Lung (tissue), 16 donors: ENCODE measurements around the gene RNF182. TPM values are rescaled to one million over a fixed set of nuclear protein-coding genes. Genes with fewer than 3 reads are reported as not detected.
"Not testable (repeated sequence)": the region's sequence is repeated elsewhere in the genome, so short reads cannot be mapped to it uniquely, and the experiment has no call there.

Experiments used
- ATAC-seq: fragments of 200-7000 bp; cut with Tn5 transposase; one replicate; pipeline ENCODE4 v1.9.1; 2020; ENCODE audit warnings: moderate number of reproducible peaks; ENCODE audit not compliant: insufficient read depth, low FRiP score
- DNase-seq, 3 donors: peaks; one replicate each; pipeline ENCODE4 v3.0.0-alpha.2; 2013 to 2017
- H3K27ac ChIP-seq, 2 donors: one replicate each; pipeline ENCODE4 v1.5.1; 2013; ENCODE audit warnings: mild to moderate bottlenecking in 2 of 2, moderate library complexity in 2 of 2, control low read depth in 1 of 2, inconsistent platforms in 1 of 2, low read depth in 1 of 2, low read length in 1 of 2
- H3K27me3 ChIP-seq, 3 donors: one replicate each; pipeline ENCODE4 v1.5.1; 2013; ENCODE audit warnings: low read length in 2 of 3; ENCODE audit not compliant: control insufficient read depth in 3 of 3, insufficient read depth in 3 of 3
- H3K36me3 ChIP-seq, 4 donors: one replicate each; pipeline ENCODE4 v1.5.1; 2013; ENCODE audit warnings: low read length in 4 of 4, mild to moderate bottlenecking in 1 of 4, moderate library complexity in 1 of 4; ENCODE audit not compliant: control insufficient read depth in 4 of 4, insufficient read depth in 4 of 4
- H3K4me1 ChIP-seq, 5 donors: one replicate each; pipeline ENCODE4 v1.5.1; 2013; ENCODE audit warnings: low read length in 5 of 5, mild to moderate bottlenecking in 2 of 5, moderate library complexity in 1 of 5; ENCODE audit not compliant: control insufficient read depth in 5 of 5, insufficient read depth in 5 of 5
- H3K4me3 ChIP-seq: one replicate; pipeline ENCODE4 v1.5.1; 2013; ENCODE audit warnings: mild to moderate bottlenecking, control low read depth, moderate library complexity
- H3K9ac ChIP-seq, 2 donors: one replicate each; pipeline ENCODE4 v1.5.1; 2013; ENCODE audit warnings: low read length in 2 of 2, control low read depth in 1 of 2; ENCODE audit not compliant: insufficient read depth in 1 of 2
- H3K9me3 ChIP-seq, 4 donors: one replicate each; pipeline ENCODE4 v1.5.1; 2013; ENCODE audit warnings: low read length in 3 of 4, mild to moderate bottlenecking in 1 of 4, moderate library complexity in 1 of 4; ENCODE audit not compliant: control insufficient read depth in 4 of 4, insufficient read depth in 3 of 4
- WGBS, 2 donors: extraction: QIAGEN DNeasy Blood & Tissue Kit; methylation state at CpG; one replicate each; pipeline ENCODE4 v1.1.7; 2013; 5-methylcytosine and 5-hydroxymethylcytosine counted together
- long read RNA-seq, 5 donors: transcript quantifications; one replicate each; lab custom pipeline, GENCODE V29; 2026
- polyA plus RNA-seq, 2 donors: library from polyadenylated mRNA; stranded (reverse); fragments of 200-250 nt; gene quantifications; one replicate each; pipeline ENCODE4 v1.2.1, GENCODE V29; 2013
- total RNA-seq, 2 donors: library from RNA; depleted of rRNA in 1 of 2; stranded (reverse); fragments of >200 nt in 1 of 2; gene quantifications; one replicate each; pipeline ENCODE4 v1.2.1, GENCODE V29; 2014 to 2021
- TF ChIP-seq, protein P1 (sequence below): IDR thresholded peaks from 2 replicates; pipeline ENCODE4 v1.5.1; 2012; ENCODE audit warnings: mild to moderate bottlenecking; ENCODE audit errors: control extremely low read depth, extremely low read depth
- donor health status: control.
- donor health status: control.
- donor health status: Bipolar disorder and iron deficiency.
- donor health status: healthy.
- donor health status: DM: yes; HTN: yes; CAD: no.

Gene RNF182, protein sequence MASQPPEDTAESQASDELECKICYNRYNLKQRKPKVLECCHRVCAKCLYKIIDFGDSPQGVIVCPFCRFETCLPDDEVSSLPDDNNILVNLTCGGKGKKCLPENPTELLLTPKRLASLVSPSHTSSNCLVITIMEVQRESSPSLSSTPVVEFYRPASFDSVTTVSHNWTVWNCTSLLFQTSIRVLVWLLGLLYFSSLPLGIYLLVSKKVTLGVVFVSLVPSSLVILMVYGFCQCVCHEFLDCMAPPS
- total RNA-seq (1 to 10 TPM; 2.1 to 5.0 TPM), polyA plus RNA-seq (1 to 10 TPM in 1 of 2 donors, under 1 TPM in 1; 0.90 to 1.5 TPM)
- long read RNA-seq, donor 1, partial matches to known transcripts: 0 of 3 reads
- long read RNA-seq, donor 1, other reads (novel, unspliced or antisense): 0 of 3 reads
- long read RNA-seq, donor 2: 0 reads
- long read RNA-seq, donor 3, partial matches to known transcripts: 0 of 2 reads
- long read RNA-seq, donor 3, other reads (novel, unspliced or antisense): 0 of 2 reads
- long read RNA-seq, donor 4, partial matches to known transcripts: 0 of 1 reads
- long read RNA-seq, donor 4, other reads (novel, unspliced or antisense): 0 of 1 reads
- long read RNA-seq, donor 5: 0 reads

DNA sequence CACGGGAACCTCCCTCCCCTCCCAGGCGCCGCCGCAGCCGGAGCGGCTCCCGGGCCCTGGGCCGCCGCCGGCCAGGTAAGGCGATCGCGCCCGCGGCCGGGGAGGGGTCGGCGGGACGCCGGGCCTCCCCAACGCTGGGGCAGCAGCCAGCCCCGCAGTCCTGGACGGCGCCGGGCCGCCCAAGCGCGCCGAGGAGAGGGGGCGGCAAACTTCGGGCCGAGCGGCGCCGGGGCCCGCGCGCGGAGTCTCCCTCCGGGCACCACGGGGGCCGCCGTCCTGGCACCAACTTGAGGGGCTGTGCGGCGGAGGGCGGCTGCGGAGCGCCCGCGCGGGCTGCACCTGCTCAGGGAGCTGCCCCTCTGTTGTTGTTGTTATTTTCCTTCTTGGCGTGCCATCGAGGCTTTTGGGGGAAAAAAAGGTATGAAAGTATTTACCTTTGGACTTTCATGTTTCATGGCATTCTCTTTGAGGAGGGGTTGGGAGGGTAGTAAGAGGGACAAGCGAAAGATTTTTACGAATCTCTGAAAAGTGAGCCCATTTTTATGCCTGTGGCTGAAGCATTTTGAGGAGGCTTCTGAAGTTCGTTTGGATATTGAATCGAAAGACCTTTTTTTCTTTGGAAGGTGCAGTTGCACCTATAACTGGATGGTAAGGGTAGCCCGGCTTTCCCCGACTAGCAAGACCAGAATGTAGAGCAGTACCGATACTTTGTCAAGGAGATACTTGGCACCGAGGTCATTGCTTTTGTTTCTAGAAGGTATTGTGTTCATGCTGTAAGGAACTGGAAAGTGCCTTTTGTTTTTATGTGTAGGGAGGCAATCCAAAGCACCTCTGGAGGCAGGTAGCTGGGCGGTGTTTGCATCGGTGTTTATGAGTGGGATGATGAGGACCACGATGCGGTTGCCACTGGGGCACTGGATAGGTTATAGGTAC is at the start of gene RNF182:
RNF182 (plus strand) TSS at position 4 of the 933 bp plus-strand sequence. CDS start 52,168 bp downstream, outside the sequence.
- ATAC-seq: no peak

DNA sequence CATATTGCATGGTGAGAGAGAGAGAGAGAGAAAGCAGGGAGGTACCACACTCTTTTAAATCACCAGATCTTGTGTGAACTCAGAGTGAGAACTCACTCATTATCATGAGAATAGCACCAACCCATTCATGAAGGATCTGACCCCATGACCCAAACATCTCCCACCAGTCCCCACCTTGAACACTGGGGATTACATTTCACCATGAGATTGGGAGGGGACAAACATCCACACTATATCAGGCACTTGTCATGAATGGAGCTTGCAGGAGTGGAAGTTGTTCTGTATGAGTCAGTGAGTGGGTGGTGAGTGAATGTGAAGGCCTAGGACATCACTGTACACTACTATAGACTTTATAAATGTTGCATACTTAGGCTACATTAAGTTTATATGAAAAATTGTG is 47.7 kb upstream of the RNF182 start:
- DNase-seq (no peak), ATAC-seq (no peak)
- Histone ChIP-seq H3K9me3 (peaks cover 0 to 2% (median 0%) of the 10 kb centered on the region in 4 donors), H3K36me3 (no peaks in the 10 kb centered on the region), H3K9ac (no peak overlapping the region), H3K27ac (no peak overlapping the region), H3K4me1 (peaks cover 0 to 10% (median 3%) of the 10 kb centered on the region in 5 donors), H3K27me3 (no peaks in the 10 kb centered on the region), H3K4me3 (no peak overlapping the region)
- TF ChIP-seq, protein P1, sequence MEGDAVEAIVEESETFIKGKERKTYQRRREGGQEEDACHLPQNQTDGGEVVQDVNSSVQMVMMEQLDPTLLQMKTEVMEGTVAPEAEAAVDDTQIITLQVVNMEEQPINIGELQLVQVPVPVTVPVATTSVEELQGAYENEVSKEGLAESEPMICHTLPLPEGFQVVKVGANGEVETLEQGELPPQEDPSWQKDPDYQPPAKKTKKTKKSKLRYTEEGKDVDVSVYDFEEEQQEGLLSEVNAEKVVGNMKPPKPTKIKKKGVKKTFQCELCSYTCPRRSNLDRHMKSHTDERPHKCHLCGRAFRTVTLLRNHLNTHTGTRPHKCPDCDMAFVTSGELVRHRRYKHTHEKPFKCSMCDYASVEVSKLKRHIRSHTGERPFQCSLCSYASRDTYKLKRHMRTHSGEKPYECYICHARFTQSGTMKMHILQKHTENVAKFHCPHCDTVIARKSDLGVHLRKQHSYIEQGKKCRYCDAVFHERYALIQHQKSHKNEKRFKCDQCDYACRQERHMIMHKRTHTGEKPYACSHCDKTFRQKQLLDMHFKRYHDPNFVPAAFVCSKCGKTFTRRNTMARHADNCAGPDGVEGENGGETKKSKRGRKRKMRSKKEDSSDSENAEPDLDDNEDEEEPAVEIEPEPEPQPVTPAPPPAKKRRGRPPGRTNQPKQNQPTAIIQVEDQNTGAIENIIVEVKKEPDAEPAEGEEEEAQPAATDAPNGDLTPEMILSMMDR: no peak

More for the DNA sequence above, at the start of gene RNF182:
- H3K4me1 ChIP-seq: peaks cover 0 to 29% (median 5%) of the 10 kb centered on the region in 5 donors
- no peaks in the 10 kb centered on the region for H3K36me3 ChIP-seq
- DNase-seq: peak in 1 of 3 donors; percentile 43
- H3K9ac ChIP-seq: peak within 1 kb of the TSS; percentile 50 to 55
- H3K4me3 ChIP-seq: peak within 1 kb of the TSS; percentile 18
- peak within 1 kb of the TSS in 1 of 2 donors; percentile 41 for H3K27ac ChIP-seq
- peaks cover 0 to 4% (median 0%) of the 10 kb centered on the region in 4 donors for H3K9me3 ChIP-seq
- 3 to 4% methylated on average over 43 to 65 of the region's 65 CpGs for WGBS, 2 donors
- TF ChIP-seq, protein P1: no peak
- peaks cover 0 to 32% (median 16%) of the 10 kb centered on the region in 3 donors for H3K27me3 ChIP-seq

DNA sequence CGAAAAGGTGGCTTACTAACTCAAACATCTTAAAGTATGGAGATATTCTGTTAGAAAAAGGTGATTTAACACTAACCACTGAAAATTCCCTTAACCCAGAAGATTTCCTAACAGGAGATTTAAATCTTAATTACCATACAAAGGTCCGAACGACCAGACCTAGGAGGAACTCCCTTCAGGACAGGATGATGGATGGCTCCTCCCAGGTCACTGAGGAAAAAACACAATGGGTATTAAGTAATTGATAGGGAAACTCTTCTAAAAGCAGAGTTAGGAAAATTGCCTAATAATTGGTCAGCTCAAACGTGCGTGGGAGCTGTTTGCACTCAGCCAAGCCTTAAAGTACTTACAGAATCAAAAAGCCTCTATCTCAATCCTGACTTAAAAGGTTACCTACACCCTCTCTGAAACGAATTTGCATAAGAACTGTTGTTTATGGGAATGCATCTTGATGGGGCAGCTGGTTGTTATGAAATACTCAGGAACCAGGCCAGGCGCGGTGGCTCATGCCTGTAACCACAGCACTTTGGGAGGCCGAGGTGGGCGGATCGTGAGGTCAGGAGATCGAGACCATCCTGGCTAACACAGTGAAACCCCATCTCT is 44.6 kb upstream of the RNF182 start:
- ATAC-seq, H3K4me3 ChIP-seq, DNase-seq, H3K27ac ChIP-seq, H3K9ac ChIP-seq, H3K36me3 ChIP-seq, H3K9me3 ChIP-seq, H3K4me1 ChIP-seq, H3K27me3 ChIP-seq: not testable (repeated sequence)
- 54 to 58% methylated on average over 12 of the region's 12 CpGs for WGBS, 2 donors
